Osteoblast (primary cell): ENCODE results near the gene MFAP2. TPM values are rescaled to one million over a fixed set of nuclear protein-coding genes. Genes with fewer than 3 reads are reported as not detected.

Experiments used
- DNase-seq: peaks from one replicate; pipeline ENCODE4 v3.0.0; 2011; ENCODE audit warnings: low spot score, mixed read lengths; ENCODE audit not compliant: insufficient read length; ENCODE audit errors: missing footprints
- H2AFZ ChIP-seq: 2 replicates; pipeline ENCODE4 v1.6.0; 2011; ENCODE audit warnings: mild to moderate bottlenecking, low read length
- H3K27ac ChIP-seq: 2 replicates; pipeline ENCODE4 v1.5.1; 2011; ENCODE audit warnings: mild to moderate bottlenecking, low read depth, low read length, moderate library complexity
- H3K27me3 ChIP-seq: 2 replicates; pipeline ENCODE4 v1.6.0; 2012; ENCODE audit warnings: mild to moderate bottlenecking, control low read depth, inconsistent platforms, low read length, moderate library complexity; ENCODE audit not compliant: insufficient read depth
- H3K36me3 ChIP-seq: 2 replicates; pipeline ENCODE4 v1.5.1; 2011; ENCODE audit warnings: mild to moderate bottlenecking, low read length, control low read depth, moderate library complexity; ENCODE audit not compliant: insufficient read depth
- H3K4me1 ChIP-seq: 2 replicates; pipeline ENCODE4 v1.5.1; 2011; ENCODE audit warnings: mild to moderate bottlenecking, low read length, control low read depth, moderate library complexity; ENCODE audit not compliant: insufficient read depth
- H3K4me2 ChIP-seq: 2 replicates; pipeline ENCODE4 v1.6.0; 2011; ENCODE audit warnings: mild to moderate bottlenecking, low read length; ENCODE audit not compliant: insufficient read depth
- H3K4me3 ChIP-seq: fragments of 200-600 bp; sonication (generic); 3 replicates; pipeline ENCODE4 v1.5.1; 2012; ENCODE audit warnings: mild to moderate bottlenecking, low read length, inconsistent platforms; ENCODE audit not compliant: insufficient read depth
- H3K79me2 ChIP-seq: 2 replicates; pipeline ENCODE4 v1.6.0; 2012; ENCODE audit warnings: mild to moderate bottlenecking, low read length, control low read depth, inconsistent platforms; ENCODE audit not compliant: insufficient read depth
- H3K9me3 ChIP-seq: 2 replicates; pipeline ENCODE4 v1.5.1; 2011; ENCODE audit warnings: low read depth, low read length, control low read depth
- H4K20me1 ChIP-seq: 2 replicates; pipeline ENCODE4 v1.6.0; 2012; ENCODE audit warnings: mild to moderate bottlenecking, low read length, control low read depth; ENCODE audit not compliant: insufficient read depth
- CTCF ChIP-seq: IDR thresholded peaks from 2 replicates; pipeline ENCODE4 v1.5.1; 2011; ENCODE audit warnings: mild to moderate bottlenecking, low read depth, low read length, moderate library complexity; ENCODE audit errors: extremely low read depth
- total RNA-seq: library from RNA; depleted of rRNA; stranded (reverse); fragments of >200 nt; gene quantifications from 2 replicates; pipeline ENCODE4 v1.2.3, GENCODE V29; 2012

The MFAP2 gene
- total RNA-seq, 1 donor: 61.2 TPM

- Histone ChIP-seq H3K4me3 (no peak overlapping the region), H4K20me1 (peaks cover 17% of the 10 kb centered on the region), H3K4me1 (no peaks in the 10 kb centered on the region), H3K27ac (no peak overlapping the region), H3K79me2 (peaks cover 2% of the 10 kb centered on the region), H3K36me3 (no peaks in the 10 kb centered on the region), H3K9me3 (no peaks in the 10 kb centered on the region), H2AFZ (no peak overlapping the region), H3K4me2 (no peak overlapping the region), H3K27me3 (no peaks in the 10 kb centered on the region)
- no peak for TF ChIP-seq CTCF
- peak; percentile 84 for DNase-seq
Measured at GRCh38 chr1:16927711-16928485, 52.5 kb downstream of the MFAP2 start.

- Histone ChIP-seq H3K4me1 (no peaks in the 10 kb centered on the region), H3K79me2 (peaks cover 3% of the 10 kb centered on the region), H3K4me3 (no peak overlapping the region), H3K27ac (no peak overlapping the region), H3K9me3 (no peaks in the 10 kb centered on the region), H4K20me1 (peaks cover 22% of the 10 kb centered on the region), H2AFZ (no peak overlapping the region), H3K4me2 (no peak overlapping the region), H3K36me3 (no peaks in the 10 kb centered on the region), H3K27me3 (no peaks in the 10 kb centered on the region)
- no peak for TF ChIP-seq CTCF
- peak; percentile 93 for DNase-seq
Measured at GRCh38 chr1:16927256-16927655, 53.2 kb downstream of the MFAP2 start.

- Histone ChIP-seq H3K36me3 (no peaks in the 10 kb centered on the region), H3K4me3 (no peak overlapping the region), H3K27ac (no peak overlapping the region), H3K4me2 (no peak overlapping the region), H2AFZ (no peak overlapping the region), H3K9me3 (no peaks in the 10 kb centered on the region), H3K79me2 (peaks cover 6% of the 10 kb centered on the region), H4K20me1 (peaks cover 28% of the 10 kb centered on the region), H3K27me3 (no peaks in the 10 kb centered on the region), H3K4me1 (no peaks in the 10 kb centered on the region)
- DNase-seq: peak; percentile 79
- no peak for TF ChIP-seq CTCF
Measured at GRCh38 chr1:16926491-16927073, 53.8 kb downstream of the MFAP2 start.

GRCh38 chr1:16925635-16926490 lies 54.6 kb downstream of the MFAP2 start:
- no peak for TF ChIP-seq CTCF
- Histone ChIP-seq H3K4me2 (no peak overlapping the region), H3K27me3 (no peaks in the 10 kb centered on the region), H3K4me3 (no peak overlapping the region), H3K27ac (no peak overlapping the region), H3K36me3 (no peaks in the 10 kb centered on the region), H3K79me2 (peaks cover 9% of the 10 kb centered on the region), H2AFZ (no peak overlapping the region), H3K4me1 (no peaks in the 10 kb centered on the region), H4K20me1 (peaks cover 33% of the 10 kb centered on the region), H3K9me3 (no peaks in the 10 kb centered on the region)
- peak; percentile 90 for DNase-seq
